H9 (cell line): Measurements from ENCODE around the gene RCOR3. TPM values are rescaled to one million over a fixed set of nuclear protein-coding genes. Genes with fewer than 3 reads are reported as not detected.

ENCODE experiments used
- DNase-seq: peaks from one replicate; pipeline ENCODE4 v3.0.0-alpha.2; 2017
- H2AFZ ChIP-seq: one replicate; pipeline ENCODE4 v1.6.1; 2013; ENCODE audit warnings: mild to moderate bottlenecking, low read length, control low read depth, moderate library complexity
- H2AK5ac ChIP-seq: 2 replicates; pipeline ENCODE4 v1.6.1; 2013; ENCODE audit warnings: low read length, control low read depth, mixed read lengths; ENCODE audit not compliant: insufficient read length
- H2BK120ac ChIP-seq: one replicate; pipeline ENCODE4 v1.6.1; 2013; ENCODE audit warnings: low read depth, mild to moderate bottlenecking, low read length, control low read depth, inconsistent platforms; ENCODE audit not compliant: poor library complexity, severe bottlenecking
- H2BK12ac ChIP-seq: 2 replicates; pipeline ENCODE4 v1.6.1; 2013; ENCODE audit warnings: low read length, control low read depth, mixed read lengths, low read depth; ENCODE audit not compliant: insufficient read length
- H2BK15ac ChIP-seq: 2 replicates; pipeline ENCODE4 v1.6.1; 2013; ENCODE audit warnings: low read depth, low read length, control low read depth
- H2BK20ac ChIP-seq: one replicate; pipeline ENCODE4 v1.6.1; 2013; ENCODE audit warnings: low read depth, mild to moderate bottlenecking, low read length, control low read depth, inconsistent platforms; ENCODE audit not compliant: poor library complexity, severe bottlenecking
- H2BK5ac ChIP-seq: 2 replicates; pipeline ENCODE4 v1.6.1; 2013; ENCODE audit warnings: low read length, control low read depth, mixed read lengths; ENCODE audit not compliant: insufficient read length
- H3K14ac ChIP-seq: 2 replicates; pipeline ENCODE4 v1.6.1; 2013; ENCODE audit warnings: low read length, control low read depth; ENCODE audit not compliant: insufficient read depth
- H3K18ac ChIP-seq: 2 replicates; pipeline ENCODE4 v1.6.1; 2013; ENCODE audit warnings: low read depth, mild to moderate bottlenecking, mixed read lengths, low read length, control low read depth; ENCODE audit not compliant: insufficient read length
- H3K23ac ChIP-seq: 2 replicates; pipeline ENCODE4 v1.6.1; 2013; ENCODE audit warnings: low read length, control low read depth, mixed read lengths, low read depth; ENCODE audit not compliant: insufficient read length
- H3K23me2 ChIP-seq: 2 replicates; pipeline ENCODE4 v1.6.1; 2013; ENCODE audit warnings: low read depth, mild to moderate bottlenecking, mixed read lengths, low read length, control low read depth; ENCODE audit not compliant: insufficient read length, poor library complexity, severe bottlenecking
- H3K27ac ChIP-seq: 2 replicates; pipeline ENCODE4 v1.5.1; 2013; ENCODE audit warnings: low read length, control low read depth, mixed read lengths, low read depth; ENCODE audit not compliant: insufficient read length
- H3K27me3 ChIP-seq: 2 replicates; pipeline ENCODE4 v1.6.1; 2013; ENCODE audit warnings: low read length, control low read depth, inconsistent platforms; ENCODE audit not compliant: insufficient read depth
- H3K4ac ChIP-seq: 2 replicates; pipeline ENCODE4 v1.6.1; 2013; ENCODE audit warnings: low read depth, mild to moderate bottlenecking, control low read depth, inconsistent platforms, low read length, moderate library complexity
- H3K4me1 ChIP-seq: 2 replicates; pipeline ENCODE4 v1.6.1; 2013; ENCODE audit warnings: low read length, control low read depth, inconsistent platforms; ENCODE audit not compliant: insufficient read depth
- H3K4me2 ChIP-seq: 2 replicates; pipeline ENCODE4 v1.6.1; 2013; ENCODE audit warnings: low read length, control low read depth, mixed read lengths; ENCODE audit not compliant: insufficient read length, insufficient read depth
- H3K56ac ChIP-seq: 2 replicates; pipeline ENCODE4 v1.6.1; 2013; ENCODE audit warnings: low read depth, mild to moderate bottlenecking, mixed read lengths, low read length, control low read depth; ENCODE audit not compliant: insufficient read length
- H3K79me1 ChIP-seq: 2 replicates; pipeline ENCODE4 v1.6.1; 2013; ENCODE audit warnings: low read depth, mild to moderate bottlenecking, moderate library complexity, low read length, control low read depth, inconsistent platforms; ENCODE audit not compliant: insufficient read depth, poor library complexity, severe bottlenecking
- H3K79me2 ChIP-seq: 2 replicates; pipeline ENCODE4 v1.6.1; 2013; ENCODE audit warnings: low read length, control low read depth, inconsistent platforms; ENCODE audit not compliant: insufficient read depth
- H3K9ac ChIP-seq: 2 replicates; pipeline ENCODE4 v1.6.1; 2013; ENCODE audit warnings: low read length, control low read depth, mixed read lengths; ENCODE audit not compliant: insufficient read length; ENCODE audit errors: extremely low read depth
- H3K9me3 ChIP-seq: one replicate; pipeline ENCODE4 v1.6.1; 2013; ENCODE audit warnings: low read depth, low read length, inconsistent platforms; ENCODE audit not compliant: control insufficient read depth
- H3T11ph ChIP-seq: one replicate; pipeline ENCODE4 v1.6.1; 2013; ENCODE audit warnings: mild to moderate bottlenecking, low read length, control low read depth, inconsistent platforms
- H4K20me1 ChIP-seq: one replicate; pipeline ENCODE4 v1.6.1; 2013; ENCODE audit not compliant: control insufficient read depth, insufficient read length, insufficient read depth
- H4K5ac ChIP-seq: 2 replicates; pipeline ENCODE4 v1.6.1; 2013; ENCODE audit warnings: low read depth, mild to moderate bottlenecking, mixed read lengths, low read length, control low read depth; ENCODE audit not compliant: insufficient read length
- H4K8ac ChIP-seq: replicated peaks from 2 replicates; pipeline ENCODE4 v1.6.1; 2013; ENCODE audit warnings: low read length, control low read depth, mixed read lengths, low read depth; ENCODE audit not compliant: insufficient read length
- H4K91ac ChIP-seq: 2 replicates; pipeline ENCODE4 v1.6.1; 2013; ENCODE audit warnings: low read depth, mild to moderate bottlenecking, moderate library complexity, mixed read lengths, low read length, control low read depth; ENCODE audit not compliant: insufficient read length
- H3K27ac Mint-ChIP-seq, 3 experiments: 2 replicates in 2 of 3; 3 replicates in 1 of 3; pipeline ENCODE4 v1.8.0; 2020 to 2021; ENCODE audit warnings: mixed read lengths in 3 of 3, mild to moderate bottlenecking in 1 of 3, moderate library complexity in 1 of 3
- H3K27me3 Mint-ChIP-seq: 2 replicates; pipeline ENCODE4 v1.8.0; 2021; ENCODE audit warnings: low read depth, mild to moderate bottlenecking, moderate library complexity, mixed read lengths
- H3K36me3 Mint-ChIP-seq, 3 experiments: 2 replicates in 2 of 3; 3 replicates in 1 of 3; pipeline ENCODE4 v1.8.0; 2020 to 2021; ENCODE audit warnings: low read depth in 3 of 3, mixed read lengths in 3 of 3; ENCODE audit not compliant: insufficient read depth in 1 of 3
- H3K4me1 Mint-ChIP-seq, 2 experiments: 2 replicates each; pipeline ENCODE4 v1.8.0; 2020; ENCODE audit warnings: mixed read lengths in 2 of 2
- H3K4me3 Mint-ChIP-seq, 2 experiments: 2 replicates in 1 of 2; 3 replicates in 1 of 2; pipeline ENCODE4 v1.8.0; 2020 to 2021; ENCODE audit warnings: mild to moderate bottlenecking in 2 of 2, mixed read lengths in 2 of 2, moderate library complexity in 1 of 2
- H3K9me3 Mint-ChIP-seq, 2 experiments: 2 replicates in 1 of 2; 3 replicates in 1 of 2; pipeline ENCODE4 v1.8.0; 2020; ENCODE audit warnings: mild to moderate bottlenecking in 2 of 2, mixed read lengths in 2 of 2, moderate library complexity in 1 of 2
- CTCF ChIP-seq: fragments of 200-600 bp; sonication (generic); conservative IDR thresholded peaks from 3 replicates; pipeline ENCODE4 v1.8.0; 2021; ENCODE audit warnings: antibody characterized with exemption, mild to moderate bottlenecking
- WGBS: extraction: QIAGEN DNeasy Blood & Tissue Kit; methylation state at CpG from one replicate; pipeline ENCODE4 v1.1.7; 2013; ENCODE audit warnings: missing lambda C conversion rate, low lambda C conversion rate, mixed read lengths; ENCODE audit not compliant: insufficient read length; ENCODE audit errors: extremely low coverage; 5-methylcytosine and 5-hydroxymethylcytosine counted together
- total RNA-seq: library from RNA; stranded (reverse); gene quantifications from 2 replicates; pipeline ENCODE4 v1.2.1, GENCODE V29; 2021

Gene RCOR3
- total RNA-seq, 1 experiment from 2014 or later = 37.2 TPM

- Mint-ChIP-seq H3K4me3 (peak overlapping the region; percentile 86), H3K4me1 (peaks cover 22 to 23% of the 10 kb centered on the region in 2 experiments), H3K9me3 (no peaks in the 10 kb centered on the region), H3K27ac (peak overlapping the region; percentile 96 to 98 (median 98)), H3K36me3 (peaks cover 3 to 14% (median 14%) of the 10 kb centered on the region in 3 experiments; a peak in 6 of 7 replicates), H3K27me3 (no peaks in the 10 kb centered on the region)
- Histone ChIP-seq H2BK20ac (no peak overlapping the region), H2AK5ac (no peak overlapping the region), H3K23ac (no peak overlapping the region), H3K23me2 (peaks cover 21% of the 10 kb centered on the region), H2BK120ac (peak overlapping the region; percentile 49), H3K4me2 (peak overlapping the region; percentile 95), H4K5ac (peak overlapping the region; percentile 13), H3K4me1 (peaks cover 4% of the 10 kb centered on the region; the same call in 1 of the 2 replicates), H2BK15ac (no peak overlapping the region), H3K4ac (peak overlapping the region; percentile 16; the same call in 1 of the 2 replicates), H3K18ac (peak overlapping the region; percentile 85), H3K56ac (peak overlapping the region; percentile 69), H3K14ac (peak overlapping the region; percentile 91), H3K9me3 (no peaks in the 10 kb centered on the region), H3T11ph (no peak overlapping the region), H3K9ac (peak overlapping the region; percentile 86), H4K8ac (no peak overlapping the region), H4K91ac (peak overlapping the region; percentile 16), H2AFZ (no peak overlapping the region), H2BK12ac (no peak overlapping the region), H3K27ac (peak overlapping the region; percentile 90), H2BK5ac (no peak overlapping the region), H3K79me2 (no peaks in the 10 kb centered on the region), H3K27me3 (no peaks in the 10 kb centered on the region), H4K20me1 (no peaks in the 10 kb centered on the region), H3K79me1 (no peaks in the 10 kb centered on the region)
- no CpG with 5 or more reads among the region's 17 CpGs for WGBS
- peak; percentile 74 for DNase-seq
- no peak for TF ChIP-seq CTCF
Measured at GRCh38 chr1:211258310-211258755, 833 bp upstream of the RCOR3 start.
